Liver (tissue), 3 donors: ENCODE measurements around the gene BTF3L4.

Experiments used
- FOXA2 ChIP-seq: IDR thresholded peaks from 2 replicates; pipeline ENCODE4 v1.6.1; 2016; ENCODE audit warnings: antibody characterized with exemption
- TAF1 ChIP-seq: conservative IDR thresholded peaks from 2 replicates; pipeline ENCODE4 v1.6.1; 2016; ENCODE audit warnings: antibody characterized with exemption, mild to moderate bottlenecking
- TF ChIP-seq, protein P1 (sequence below): fragments of 150-350 bp; IDR thresholded peaks from 2 replicates; pipeline ENCODE4 v1.5.1; 2017; ENCODE audit warnings: improper control_type of control experiment, low read depth, low read length; ENCODE audit not compliant: missing input control
- donor health status: healthy.
- donor health status: healthy.

DNA sequence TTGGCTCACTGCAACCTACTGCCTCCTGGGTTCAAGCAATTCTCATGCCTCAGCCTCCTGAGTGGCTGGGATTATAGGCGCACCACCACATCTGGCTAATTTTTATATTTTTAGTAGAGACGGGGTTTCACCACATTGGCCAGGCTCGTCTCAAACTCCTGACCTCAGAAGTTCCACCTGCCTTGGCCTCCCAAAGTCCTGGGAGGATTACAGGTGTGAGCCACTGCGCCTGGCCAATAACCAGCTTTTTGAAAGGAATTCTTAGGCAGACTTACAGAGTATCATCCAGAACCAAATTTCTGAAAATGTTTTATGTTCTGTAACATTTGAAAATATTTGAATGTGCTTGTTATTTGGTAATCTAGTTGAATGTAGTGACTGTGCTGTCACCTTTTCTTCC, 14.6 kb downstream of the BTF3L4 start:
- TF ChIP-seq TAF1: no peak
- TF ChIP-seq, protein P1, sequence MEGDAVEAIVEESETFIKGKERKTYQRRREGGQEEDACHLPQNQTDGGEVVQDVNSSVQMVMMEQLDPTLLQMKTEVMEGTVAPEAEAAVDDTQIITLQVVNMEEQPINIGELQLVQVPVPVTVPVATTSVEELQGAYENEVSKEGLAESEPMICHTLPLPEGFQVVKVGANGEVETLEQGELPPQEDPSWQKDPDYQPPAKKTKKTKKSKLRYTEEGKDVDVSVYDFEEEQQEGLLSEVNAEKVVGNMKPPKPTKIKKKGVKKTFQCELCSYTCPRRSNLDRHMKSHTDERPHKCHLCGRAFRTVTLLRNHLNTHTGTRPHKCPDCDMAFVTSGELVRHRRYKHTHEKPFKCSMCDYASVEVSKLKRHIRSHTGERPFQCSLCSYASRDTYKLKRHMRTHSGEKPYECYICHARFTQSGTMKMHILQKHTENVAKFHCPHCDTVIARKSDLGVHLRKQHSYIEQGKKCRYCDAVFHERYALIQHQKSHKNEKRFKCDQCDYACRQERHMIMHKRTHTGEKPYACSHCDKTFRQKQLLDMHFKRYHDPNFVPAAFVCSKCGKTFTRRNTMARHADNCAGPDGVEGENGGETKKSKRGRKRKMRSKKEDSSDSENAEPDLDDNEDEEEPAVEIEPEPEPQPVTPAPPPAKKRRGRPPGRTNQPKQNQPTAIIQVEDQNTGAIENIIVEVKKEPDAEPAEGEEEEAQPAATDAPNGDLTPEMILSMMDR: no peak
- TF ChIP-seq FOXA2: no peak
